Activated T-helper 1 cell treated with anti-CD3 and anti-CD28 coated beads, Interleukin-12 subunit alpha, Interleukin-12 subunit beta, Interleukin-2, Interleukin-4 antibody, amounts not matched to agents 30 ng/mL and 10 ng/mL and 1 ng/mL, durations not matched to agents 14 hours and 24 hours and 36 hours (primary cell): ENCODE results near the gene HNRNPL. TPM values are rescaled to one million over a fixed set of nuclear protein-coding genes. Genes with fewer than 3 reads are reported as not detected.

Experiments
- DNase-seq: peaks from one replicate; pipeline ENCODE4 v3.0.0; 2021; ENCODE audit warnings: low spot score
- H3K27ac Mint-ChIP-seq: one replicate; pipeline ENCODE4 v1.8.0; 2021; ENCODE audit warnings: mild to moderate bottlenecking, mixed read lengths
- H3K27me3 Mint-ChIP-seq: one replicate; pipeline ENCODE4 v1.8.0; 2022; ENCODE audit warnings: mild to moderate bottlenecking, moderate library complexity, mixed read lengths; ENCODE audit not compliant: insufficient read depth
- H3K36me3 Mint-ChIP-seq: one replicate; pipeline ENCODE4 v1.8.0; 2021; ENCODE audit warnings: low read depth, mixed read lengths
- H3K4me1 Mint-ChIP-seq: one replicate; pipeline ENCODE4 v1.8.0; 2021; ENCODE audit warnings: low read depth, mixed read lengths
- H3K4me3 Mint-ChIP-seq: one replicate; pipeline ENCODE4 v1.8.0; 2021; ENCODE audit warnings: mild to moderate bottlenecking, moderate library complexity, mixed read lengths
- H3K9me3 Mint-ChIP-seq: one replicate; pipeline ENCODE4 v1.8.0; 2021; ENCODE audit warnings: mixed read lengths
- intact Hi-C: fragments of 100-400 bp; cut with micrococcal nuclease; formaldehyde crosslinking; loops from one replicate; pipeline ENCODE4 v1.15.1; 2024
- total RNA-seq: library from RNA; stranded (reverse); gene quantifications from 2 replicates; pipeline ENCODE4 v1.2.3, GENCODE V29; 2022

HNRNPL gene
- total RNA-seq, 1 donor from 2014 or later, result 659 TPM

DNA sequence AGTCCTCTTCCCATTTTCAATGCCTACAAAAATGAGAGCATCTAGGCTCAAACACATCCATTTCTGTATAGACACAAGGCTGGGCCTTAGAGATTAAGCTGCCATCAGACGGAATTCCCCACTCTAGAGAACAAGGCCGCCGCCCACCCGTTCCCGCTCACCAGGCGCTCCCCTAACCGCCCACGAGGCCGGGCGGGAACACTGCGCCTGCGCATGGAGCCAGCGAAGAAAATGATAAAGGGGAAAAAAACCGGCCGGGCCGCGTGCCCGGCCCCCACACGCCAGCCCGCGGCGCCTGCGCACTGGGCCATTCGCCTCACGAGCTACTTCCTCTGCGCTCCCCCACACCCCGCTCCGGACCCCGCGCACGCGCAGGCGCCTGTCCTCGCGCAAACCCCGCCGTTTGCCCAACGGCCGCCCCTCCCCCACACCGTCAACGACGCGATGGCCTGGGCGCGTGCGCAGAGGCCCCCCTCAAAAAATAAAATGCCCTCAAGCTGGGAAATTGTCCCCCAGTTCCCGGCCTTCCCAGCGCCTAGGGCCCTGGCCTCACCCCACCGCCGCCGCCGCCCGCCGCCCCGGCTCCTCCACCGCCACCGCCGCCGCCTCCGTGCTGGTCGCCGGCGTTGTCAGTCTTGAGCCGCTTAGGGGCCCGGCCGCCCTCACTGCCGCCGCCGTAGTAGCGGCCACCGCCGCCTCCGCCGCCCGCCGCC is 483 bp downstream of the HNRNPL start:
- Mint-ChIP-seq H3K27me3 (peaks cover 2% of the 10 kb centered on the region), H3K36me3 (peaks cover 39% of the 10 kb centered on the region), H3K9me3 (no peaks in the 10 kb centered on the region), H3K4me1 (peaks cover 54% of the 10 kb centered on the region), H3K27ac (peak overlapping the region; percentile 99), H3K4me3 (peak overlapping the region; percentile 97)
- intact Hi-C loops, result loop anchor here (2.0 kb wide), 2 partner anchors 81 to 193 kb away; no protein-coding TSS in a partner anchor
- peak; percentile 94 for DNase-seq

DNA sequence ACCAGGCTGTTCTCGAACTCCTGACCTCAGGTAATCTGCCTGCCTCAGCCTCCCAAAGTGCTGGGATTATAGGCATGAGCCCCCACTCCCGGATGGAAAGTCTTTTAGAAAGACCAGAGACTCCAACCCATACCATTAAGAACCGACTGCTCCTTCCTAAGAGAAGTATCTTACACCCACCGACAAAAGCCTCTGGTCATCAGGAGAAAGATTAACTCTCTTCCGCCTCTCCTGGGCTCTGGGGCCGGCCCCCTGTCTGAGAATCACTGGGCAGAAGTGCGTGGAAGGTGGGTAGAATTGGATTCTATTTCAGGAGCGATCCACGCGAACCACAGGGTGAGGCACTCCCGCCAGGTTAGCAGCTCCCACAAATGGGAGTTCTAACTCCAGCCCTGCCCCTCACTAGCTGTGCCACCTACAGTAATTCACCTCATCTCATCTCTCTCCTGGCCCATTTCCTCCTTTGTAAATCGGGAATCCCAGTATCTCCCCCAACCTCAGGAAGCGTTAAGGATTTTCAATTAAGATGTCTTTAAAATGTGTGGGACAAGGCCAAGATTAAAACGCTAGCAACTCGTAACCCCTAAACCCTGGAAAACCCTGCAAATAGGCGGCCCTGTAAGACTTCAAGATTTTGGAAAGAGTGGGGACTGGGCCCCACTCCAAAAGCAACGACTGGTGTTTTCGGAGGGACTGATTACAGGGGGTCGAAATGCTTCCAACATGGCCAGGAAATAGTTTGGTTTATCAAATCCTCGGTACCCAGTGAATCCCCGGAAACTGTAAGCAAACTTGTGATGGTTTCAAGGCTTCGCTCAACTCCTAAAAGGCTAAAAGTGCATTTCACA is 1.3 kb downstream of the HNRNPL start:
- Mint-ChIP-seq H3K36me3 (peaks cover 47% of the 10 kb centered on the region), H3K4me1 (peaks cover 62% of the 10 kb centered on the region), H3K9me3 (no peaks in the 10 kb centered on the region), H3K4me3 (peak overlapping the region; percentile 97), H3K27me3 (peaks cover 2% of the 10 kb centered on the region), H3K27ac (peak overlapping the region; percentile 96)
- DNase-seq, result no peak
- intact Hi-C loops, result loop anchor here (2.0 kb wide), 2 partner anchors 80 to 192 kb away; no protein-coding TSS in a partner anchor

DNA sequence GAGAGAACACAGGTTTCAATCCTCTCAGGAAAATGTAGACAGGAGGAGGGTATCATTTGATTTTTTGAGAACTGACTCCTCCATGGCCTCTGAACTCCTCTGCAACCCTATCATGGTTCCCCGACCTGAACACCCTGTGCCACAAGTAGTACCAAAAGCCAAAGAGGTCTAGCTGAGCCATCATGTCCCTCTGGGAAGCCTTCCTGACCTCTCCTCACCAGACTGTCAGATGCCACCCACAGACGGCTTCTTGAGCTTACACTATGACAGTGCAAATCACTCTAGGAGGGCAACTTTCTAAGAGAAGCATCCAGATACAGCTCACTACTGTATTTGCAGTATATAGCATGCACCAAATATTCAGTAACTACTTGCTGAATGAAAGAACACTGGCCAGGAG is 3.7 kb downstream of the HNRNPL start:
- no peak for DNase-seq
- Mint-ChIP-seq H3K4me1 (peaks cover 70% of the 10 kb centered on the region), H3K27me3 (peaks cover 2% of the 10 kb centered on the region), H3K4me3 (peak overlapping the region; percentile 45), H3K27ac (peak overlapping the region; percentile 70), H3K9me3 (no peaks in the 10 kb centered on the region), H3K36me3 (peaks cover 65% of the 10 kb centered on the region)
- intact Hi-C loops, result no loop called here

DNA sequence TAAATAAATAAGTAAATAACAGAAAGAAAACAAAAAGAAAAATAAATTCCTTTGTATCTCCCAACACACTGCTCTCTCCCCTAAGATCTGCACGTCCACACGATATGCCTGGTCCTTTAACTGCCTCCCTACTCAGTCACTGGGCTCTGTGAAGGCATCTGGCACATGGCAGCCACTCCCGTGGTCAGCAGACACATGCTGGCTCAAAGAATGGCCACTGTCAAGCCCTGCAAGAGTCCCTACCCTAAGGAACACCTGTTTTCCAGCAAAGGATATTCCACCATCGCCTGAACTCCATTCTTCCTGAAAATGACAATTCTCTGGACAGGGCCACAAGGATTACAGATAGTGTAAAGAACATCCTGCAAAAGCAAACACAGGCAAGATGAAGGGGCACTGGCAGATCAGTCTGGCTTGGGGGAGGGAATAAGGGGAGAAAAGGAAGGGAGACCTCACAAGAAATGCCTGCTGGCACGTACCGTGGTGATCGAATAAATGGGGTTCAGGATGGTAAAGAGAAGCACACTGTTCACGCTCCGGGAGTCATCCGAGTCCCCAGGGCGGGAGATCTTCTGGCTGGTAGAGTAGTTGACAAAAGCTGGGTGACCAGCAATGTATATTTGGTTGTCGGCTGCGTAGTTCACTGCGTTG is 4.3 kb downstream of the HNRNPL start:
- Mint-ChIP-seq H3K36me3 (peaks cover 71% of the 10 kb centered on the region), H3K27me3 (peaks cover 2% of the 10 kb centered on the region)

DNA sequence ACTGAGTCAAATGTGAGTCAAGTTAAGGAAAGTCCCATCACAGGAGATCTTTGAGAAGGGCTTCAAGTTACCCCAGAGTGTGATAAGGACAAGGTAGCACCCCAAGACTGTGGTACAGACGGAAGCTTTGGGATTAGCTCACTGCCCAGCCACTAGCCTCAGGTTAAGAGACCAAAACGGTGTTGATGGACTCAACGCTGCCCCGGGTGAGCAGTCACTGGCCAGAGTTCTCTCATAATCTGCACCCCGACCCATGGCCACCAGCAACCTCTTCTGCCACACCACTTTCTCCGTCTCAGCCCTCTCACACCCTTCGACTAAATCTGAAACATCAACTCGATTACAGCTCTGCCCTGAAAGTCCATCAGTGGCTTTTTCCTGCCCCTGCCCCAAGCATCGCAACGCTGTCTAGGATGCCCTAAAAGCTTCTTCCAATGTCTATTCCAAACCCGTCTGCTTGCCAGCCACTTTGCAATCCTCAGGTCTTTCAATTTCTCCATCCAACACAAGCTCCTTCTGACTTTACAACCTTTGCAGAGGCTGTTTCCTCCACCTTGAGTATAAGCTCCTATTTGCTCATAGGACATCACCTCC is 5.6 kb downstream of the HNRNPL start:
- Mint-ChIP-seq H3K4me3 (peak overlapping the region; percentile 66), H3K27ac (peak overlapping the region; percentile 93), H3K27me3 (peaks cover 1% of the 10 kb centered on the region), H3K4me1 (peaks cover 74% of the 10 kb centered on the region), H3K9me3 (no peaks in the 10 kb centered on the region), H3K36me3 (peaks cover 78% of the 10 kb centered on the region)
- intact Hi-C loops, result no loop called here
- DNase-seq, result no peak

More for the DNA sequence above, 4.3 kb downstream of the HNRNPL start:
- Mint-ChIP-seq H3K4me3 (peak overlapping the region; percentile 5), H3K9me3 (no peaks in the 10 kb centered on the region), H3K27ac (peak overlapping the region; percentile 3), H3K4me1 (peaks cover 70% of the 10 kb centered on the region)
- no peak for DNase-seq
- intact Hi-C loops, result no loop called here

DNA sequence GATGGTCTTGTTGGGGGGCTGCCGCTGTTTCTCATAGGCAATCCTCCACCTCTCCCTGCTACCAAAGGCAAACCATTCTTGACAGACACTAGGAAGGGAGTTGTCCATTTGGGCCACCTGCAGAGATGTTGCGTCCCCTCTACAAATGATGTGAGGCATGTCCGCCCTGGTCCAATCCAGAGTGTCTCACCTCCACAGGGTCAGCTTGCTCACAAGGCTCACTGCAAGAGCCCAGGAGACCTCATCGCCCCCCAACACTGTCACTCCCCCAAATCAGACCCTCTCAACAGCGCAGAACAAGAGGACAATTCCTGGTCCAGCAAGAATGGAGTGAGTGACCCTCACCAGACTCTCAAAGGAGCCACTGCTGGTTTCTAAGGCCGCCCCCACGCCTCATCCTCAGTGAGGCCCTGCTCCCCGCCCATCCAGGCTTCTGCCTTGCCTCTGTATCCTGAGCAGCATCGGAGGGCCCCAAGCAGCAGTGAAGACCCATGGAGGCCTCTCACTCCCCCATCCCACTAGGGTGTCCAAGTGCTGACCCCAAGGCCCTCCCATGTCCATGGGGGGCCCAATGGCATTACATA is 6.5 kb downstream of the HNRNPL start:
- Mint-ChIP-seq H3K27ac (peak overlapping the region; percentile 93), H3K27me3 (no peaks in the 10 kb centered on the region), H3K4me1 (peaks cover 73% of the 10 kb centered on the region), H3K36me3 (peaks cover 78% of the 10 kb centered on the region), H3K9me3 (no peaks in the 10 kb centered on the region), H3K4me3 (peak overlapping the region; percentile 66)
- intact Hi-C loops, result no loop called here
- no peak for DNase-seq

DNA sequence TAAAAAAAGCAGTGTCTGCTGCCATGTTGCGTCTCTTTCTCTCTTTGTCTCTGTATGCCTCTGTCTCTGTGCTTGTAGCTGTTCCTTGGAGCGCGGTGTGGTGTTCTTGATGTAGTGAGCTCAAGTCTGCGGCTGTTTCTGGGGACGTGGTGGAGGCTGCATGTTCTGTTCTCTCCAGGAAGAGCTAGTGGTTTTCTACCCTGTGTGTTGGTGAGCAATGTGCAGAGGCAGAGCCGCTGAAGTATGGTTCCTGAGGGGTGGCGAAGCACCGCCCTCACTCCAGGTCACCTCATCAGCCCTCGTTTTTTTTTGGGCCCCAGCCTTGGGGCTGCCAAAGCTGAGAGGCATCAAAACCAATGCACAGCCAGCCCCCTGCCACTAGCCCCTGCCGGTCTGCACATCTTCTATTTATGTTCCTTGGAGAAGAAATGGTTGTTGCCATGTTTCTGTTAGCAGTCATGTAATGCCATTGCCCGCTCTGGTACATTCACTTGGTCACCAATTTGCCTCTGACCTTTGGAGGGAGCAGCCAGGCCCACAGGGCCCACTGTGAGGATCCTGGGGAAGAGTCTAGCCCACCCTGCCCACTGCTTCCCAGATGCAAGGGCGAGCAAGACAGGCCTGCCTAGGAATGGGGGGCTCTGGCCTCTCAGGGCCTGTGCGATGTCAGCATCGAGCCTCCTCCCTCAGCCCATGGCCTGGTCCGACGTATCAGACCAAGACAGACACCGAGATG is 7.2 kb downstream of the HNRNPL start:
- peaks cover 76% of the 10 kb centered on the region for H3K36me3 Mint-ChIP-seq
- H3K27me3 Mint-ChIP-seq, result no peaks in the 10 kb centered on the region
- intact Hi-C loops, result loop anchor here (1.0 kb wide), 2 partner anchors 8 to 11 kb away; partner anchors contain the start of gene ECH1
- peak overlapping the region; percentile 70 for H3K4me3 Mint-ChIP-seq
- peak; percentile 64 for DNase-seq
- H3K9me3 Mint-ChIP-seq, result no peaks in the 10 kb centered on the region
- peak overlapping the region; percentile 93 for H3K27ac Mint-ChIP-seq
- peaks cover 66% of the 10 kb centered on the region for H3K4me1 Mint-ChIP-seq

DNA sequence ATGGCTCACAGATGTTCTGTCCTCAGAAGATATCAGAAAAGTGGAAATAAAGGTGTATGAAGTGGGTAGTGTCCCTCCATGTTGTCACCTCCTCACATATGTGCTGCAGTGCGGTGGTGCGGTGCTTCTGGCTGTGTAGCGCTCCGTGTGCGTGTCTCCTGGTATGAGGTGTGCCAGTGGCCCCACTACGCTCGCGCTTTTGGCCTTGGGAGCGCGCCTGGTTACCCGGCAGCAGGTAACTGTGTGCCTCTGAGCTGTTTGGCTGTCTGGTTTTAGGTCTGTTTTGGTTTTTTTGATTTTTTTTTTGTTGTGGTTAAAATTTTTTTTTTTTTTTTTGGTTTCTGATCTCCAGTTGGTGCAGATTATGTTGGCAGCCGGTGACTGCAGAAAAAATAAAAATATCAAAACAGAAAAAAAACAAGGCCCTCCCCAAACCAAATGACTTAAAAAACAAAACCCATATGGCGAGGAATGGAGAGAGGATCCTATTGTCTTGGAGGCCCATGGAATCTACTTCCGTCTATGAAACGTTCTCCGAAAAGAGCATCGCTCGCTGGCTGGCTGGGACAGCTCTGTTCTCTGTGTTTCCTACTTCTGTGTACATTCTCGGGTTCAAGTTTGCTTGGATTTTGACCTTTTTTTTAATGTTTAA is 7.9 kb downstream of the HNRNPL start:
- H3K4me1 Mint-ChIP-seq, result peaks cover 63% of the 10 kb centered on the region
- H3K36me3 Mint-ChIP-seq, result peaks cover 77% of the 10 kb centered on the region
- H3K27ac Mint-ChIP-seq, result peak overlapping the region; percentile 93
- no peak for DNase-seq
- no peaks in the 10 kb centered on the region for H3K9me3 Mint-ChIP-seq
- H3K27me3 Mint-ChIP-seq, result no peaks in the 10 kb centered on the region
- intact Hi-C loops, result loop anchor here (1.0 kb wide), 2 partner anchors 8 to 11 kb away; partner anchors contain the start of gene ECH1
- peak overlapping the region; percentile 70 for H3K4me3 Mint-ChIP-seq

DNA sequence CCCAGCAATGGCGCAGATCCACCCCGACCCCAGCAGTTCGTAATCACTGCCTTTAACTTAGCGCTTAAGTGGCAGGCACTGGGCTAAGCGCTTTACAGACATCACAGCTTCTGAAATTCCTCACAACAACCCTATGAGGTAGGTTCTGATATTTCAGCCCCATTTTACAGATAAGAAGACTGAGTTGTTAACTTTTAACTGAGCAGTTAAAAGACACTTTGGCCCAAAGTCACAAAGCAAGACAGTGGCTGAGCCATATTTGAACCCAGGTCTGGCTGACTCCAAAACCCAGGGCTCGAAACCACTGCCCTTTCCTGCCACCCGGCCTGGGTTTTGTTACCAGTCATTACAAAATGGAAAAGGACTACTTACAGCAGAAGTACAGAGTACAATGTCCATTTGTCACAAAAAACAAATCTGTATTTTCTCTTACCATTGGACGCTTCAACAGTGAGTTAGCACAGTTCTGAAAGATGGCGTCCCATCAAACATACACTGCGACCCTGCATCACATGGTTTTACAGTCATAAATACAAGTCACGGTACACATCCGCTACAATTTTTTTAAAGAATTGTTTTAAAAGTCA is 8.5 kb downstream of the HNRNPL start:
- Mint-ChIP-seq H3K4me1 (peaks cover 63% of the 10 kb centered on the region), H3K4me3 (peak overlapping the region; percentile 56), H3K36me3 (peaks cover 79% of the 10 kb centered on the region), H3K27me3 (no peaks in the 10 kb centered on the region), H3K27ac (peak overlapping the region; percentile 83), H3K9me3 (no peaks in the 10 kb centered on the region)
- no peak for DNase-seq
- intact Hi-C loops, result no loop called here

DNA sequence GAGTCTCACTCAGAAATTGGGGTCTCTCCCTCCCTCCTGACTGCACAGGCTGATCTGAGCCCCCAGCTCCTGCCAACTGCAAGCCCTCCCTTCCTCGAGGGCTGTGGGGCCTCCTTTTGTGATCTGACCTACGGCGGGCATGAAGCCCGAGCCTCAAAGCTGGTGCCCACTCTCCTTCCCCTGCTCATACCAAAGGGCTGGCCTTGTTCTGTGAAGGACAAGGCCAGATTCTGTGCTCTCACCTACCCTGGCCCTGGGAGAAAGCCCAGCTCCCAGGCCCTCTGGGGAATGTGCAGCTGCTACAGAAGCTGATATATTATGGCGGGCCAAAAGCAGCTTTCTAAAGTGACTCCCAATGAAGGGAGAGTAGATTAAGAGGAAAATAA is 9.2 kb downstream of the HNRNPL start:
- H3K27ac Mint-ChIP-seq, result peak overlapping the region; percentile 83
- H3K27me3 Mint-ChIP-seq, result no peaks in the 10 kb centered on the region
- intact Hi-C loops, result no loop called here
- H3K4me3 Mint-ChIP-seq, result no peak overlapping the region
- no peaks in the 10 kb centered on the region for H3K9me3 Mint-ChIP-seq
- peaks cover 56% of the 10 kb centered on the region for H3K4me1 Mint-ChIP-seq
- H3K36me3 Mint-ChIP-seq, result peaks cover 76% of the 10 kb centered on the region
- DNase-seq, result no peak
